Muscle layer of duodenum (tissue), 2 donors: Measurements from ENCODE around the gene TUBA4B.
"Not testable (repeated sequence)": the region's sequence is repeated elsewhere in the genome, so short reads cannot be mapped to it uniquely, and the experiment has no call there.

ENCODE experiments used
- H3K27ac ChIP-seq: one replicate; pipeline ENCODE4 v1.7.0; 2013; ENCODE audit warnings: mild to moderate bottlenecking, low read length
- H3K27me3 ChIP-seq: one replicate; pipeline ENCODE4 v1.7.0; 2013; ENCODE audit warnings: low read depth, mild to moderate bottlenecking, control low read depth, low read length
- H3K36me3 ChIP-seq, 2 donors: one replicate each; pipeline ENCODE4 v1.7.0; 2013; ENCODE audit warnings: low read length in 2 of 2, control low read depth in 1 of 2, mild to moderate bottlenecking in 1 of 2; ENCODE audit not compliant: insufficient read depth in 2 of 2, control insufficient read depth in 1 of 2
- H3K4me1 ChIP-seq, 2 donors: one replicate each; pipeline ENCODE4 v1.7.0; 2013; ENCODE audit warnings: low read length in 2 of 2, mild to moderate bottlenecking in 2 of 2, control low read depth in 1 of 2, moderate library complexity in 1 of 2; ENCODE audit not compliant: insufficient read depth in 2 of 2, control insufficient read depth in 1 of 2
- H3K4me3 ChIP-seq, 2 donors: one replicate each; pipeline ENCODE4 v1.7.0; 2013; ENCODE audit warnings: low read length in 2 of 2, low read depth in 1 of 2, mild to moderate bottlenecking in 1 of 2
- H3K9me3 ChIP-seq, 2 donors: one replicate each; pipeline ENCODE4 v1.7.0; 2013; ENCODE audit warnings: low read length in 2 of 2, control low read depth in 1 of 2, mild to moderate bottlenecking in 1 of 2; ENCODE audit not compliant: control insufficient read depth in 1 of 2
- donor health status: healthy.

Gene TUBA4B

GRCh38 chr2:219252570-219252899 lies 508 bp upstream of the TUBA4B start:
- Histone ChIP-seq H3K4me3 (peak overlapping the region; percentile 75 to 84), H3K4me1 (peaks cover 18 to 26% of the 10 kb centered on the region in 2 donors), H3K9me3 (no peaks in the 10 kb centered on the region), H3K27me3 (no peaks in the 10 kb centered on the region), H3K27ac (peak overlapping the region; percentile 72), H3K36me3 (peaks cover 8 to 25% of the 10 kb centered on the region in 2 donors)

GRCh38 chr2:219253753-219254589 lies 928 bp downstream of the TUBA4B start, which contains the start of gene TUBA4A:
TUBA4A (minus strand) TSS chr2:219253918; CDS start chr2:219253858, 60 bp downstream.
- Histone ChIP-seq H3K27me3 (no peaks in the 10 kb centered on the region), H3K4me1 (peaks cover 15 to 22% of the 10 kb centered on the region in 2 donors)

GRCh38 chr2:219254590-219255201 lies 1.7 kb downstream of the TUBA4B start:
- Histone ChIP-seq H3K27me3 (no peaks in the 10 kb centered on the region), H3K27ac (peak overlapping the region; percentile 33), H3K4me1 (peaks cover 8 to 15% of the 10 kb centered on the region in 2 donors)

More at GRCh38 chr2:219253753-219254589, 928 bp downstream of the TUBA4B start, which contains the start of gene TUBA4A:
- Histone ChIP-seq H3K9me3 (no peaks in the 10 kb centered on the region), H3K27ac (peak within 1 kb of the TSS; percentile 72), H3K36me3 (peaks cover 0 to 14% of the 10 kb centered on the region in 2 donors), H3K4me3 (peak within 1 kb of the TSS; percentile 75 to 84)

GRCh38 chr2:219258942-219259341 lies 5.9 kb downstream of the TUBA4B start:
- not testable (repeated sequence) for H3K36me3 ChIP-seq, H3K27ac ChIP-seq, H3K4me3 ChIP-seq, H3K27me3 ChIP-seq, H3K9me3 ChIP-seq, H3K4me1 ChIP-seq

More at GRCh38 chr2:219254590-219255201, 1.7 kb downstream of the TUBA4B start:
- Histone ChIP-seq H3K36me3 (peaks cover 0 to 11% of the 10 kb centered on the region in 2 donors), H3K4me3 (peak overlapping the region; percentile 75 to 84), H3K9me3 (no peaks in the 10 kb centered on the region)

GRCh38 chr2:219261024-219261855 lies 8.2 kb downstream of the TUBA4B start:
- Histone ChIP-seq H3K36me3 (no peaks in the 10 kb centered on the region), H3K4me3 (no peak overlapping the region), H3K4me1 (no peaks in the 10 kb centered on the region), H3K27ac (no peak overlapping the region), H3K9me3 (no peaks in the 10 kb centered on the region), H3K27me3 (peaks cover 5% of the 10 kb centered on the region)

- Histone ChIP-seq H3K36me3 (no peaks in the 10 kb centered on the region), H3K27ac (no peak overlapping the region), H3K9me3 (no peaks in the 10 kb centered on the region), H3K4me1 (no peaks in the 10 kb centered on the region), H3K4me3 (no peak overlapping the region), H3K27me3 (peaks cover 5% of the 10 kb centered on the region)
Measured at GRCh38 chr2:219266232-219266631, 13.2 kb downstream of the TUBA4B start.

- H3K4me1 ChIP-seq, result no peaks in the 10 kb centered on the region
- no peaks in the 10 kb centered on the region for H3K36me3 ChIP-seq
- no peak overlapping the region for H3K27ac ChIP-seq
- H3K4me3 ChIP-seq, result no peak overlapping the region
- H3K27me3 ChIP-seq, result peaks cover 5% of the 10 kb centered on the region
- no peaks in the 10 kb centered on the region for H3K9me3 ChIP-seq
Measured at GRCh38 chr2:219266886-219267285, 13.8 kb downstream of the TUBA4B start.

- no peak overlapping the region for H3K4me3 ChIP-seq
- no peaks in the 10 kb centered on the region for H3K9me3 ChIP-seq
- H3K27ac ChIP-seq, result no peak overlapping the region
- H3K4me1 ChIP-seq, result no peaks in the 10 kb centered on the region
- H3K36me3 ChIP-seq, result no peaks in the 10 kb centered on the region
- no peaks in the 10 kb centered on the region for H3K27me3 ChIP-seq
Measured at GRCh38 chr2:219268294-219268693, 15.3 kb downstream of the TUBA4B start.

GRCh38 chr2:219269362-219270054 lies 16.5 kb downstream of the TUBA4B start:
- H3K9me3 ChIP-seq, result no peaks in the 10 kb centered on the region
- H3K36me3 ChIP-seq, result peaks cover 0 to 4% of the 10 kb centered on the region in 2 donors
- H3K4me3 ChIP-seq, result no peak overlapping the region
- no peak overlapping the region for H3K27ac ChIP-seq
- H3K4me1 ChIP-seq, result peaks cover 0 to 5% of the 10 kb centered on the region in 2 donors
- H3K27me3 ChIP-seq, result no peaks in the 10 kb centered on the region

GRCh38 chr2:219270055-219270372 lies 17.0 kb downstream of the TUBA4B start:
- Histone ChIP-seq H3K4me1 (peaks cover 0 to 5% of the 10 kb centered on the region in 2 donors), H3K9me3 (no peaks in the 10 kb centered on the region), H3K27me3 (no peaks in the 10 kb centered on the region), H3K36me3 (peaks cover 0 to 4% of the 10 kb centered on the region in 2 donors), H3K27ac (no peak overlapping the region), H3K4me3 (no peak overlapping the region)
